Measurements from ENCODE around the gene ZNF524.

GRCh38 chr19:55640043-55640576 is 40.0 kb downstream of the ZNF524 start:
- TF ChIP-seq, protein P1, sequence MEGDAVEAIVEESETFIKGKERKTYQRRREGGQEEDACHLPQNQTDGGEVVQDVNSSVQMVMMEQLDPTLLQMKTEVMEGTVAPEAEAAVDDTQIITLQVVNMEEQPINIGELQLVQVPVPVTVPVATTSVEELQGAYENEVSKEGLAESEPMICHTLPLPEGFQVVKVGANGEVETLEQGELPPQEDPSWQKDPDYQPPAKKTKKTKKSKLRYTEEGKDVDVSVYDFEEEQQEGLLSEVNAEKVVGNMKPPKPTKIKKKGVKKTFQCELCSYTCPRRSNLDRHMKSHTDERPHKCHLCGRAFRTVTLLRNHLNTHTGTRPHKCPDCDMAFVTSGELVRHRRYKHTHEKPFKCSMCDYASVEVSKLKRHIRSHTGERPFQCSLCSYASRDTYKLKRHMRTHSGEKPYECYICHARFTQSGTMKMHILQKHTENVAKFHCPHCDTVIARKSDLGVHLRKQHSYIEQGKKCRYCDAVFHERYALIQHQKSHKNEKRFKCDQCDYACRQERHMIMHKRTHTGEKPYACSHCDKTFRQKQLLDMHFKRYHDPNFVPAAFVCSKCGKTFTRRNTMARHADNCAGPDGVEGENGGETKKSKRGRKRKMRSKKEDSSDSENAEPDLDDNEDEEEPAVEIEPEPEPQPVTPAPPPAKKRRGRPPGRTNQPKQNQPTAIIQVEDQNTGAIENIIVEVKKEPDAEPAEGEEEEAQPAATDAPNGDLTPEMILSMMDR (IDR thresholded peaks at IDR 0.05; ENCODE audit: borderline replicate concordance, extremely low read depth, low read length, poor library complexity, severe bottlenecking), result no peak
- no peak for TF ChIP-seq EZH2 (IDR thresholded peaks at IDR 0.05; ENCODE audit: borderline replicate concordance, low read depth, low read length, severe bottlenecking)

Measured in DND-41 (cell line).